ENCODE measurements around the gene SDK1. TPM values are rescaled to one million over a fixed set of nuclear protein-coding genes. Genes with fewer than 3 reads are reported as not detected.

SDK1 gene
- total and polyA plus RNA-seq, 2 donors (not counting 3 experiments of a cell fraction or from before 2014, with no cell fraction given): 1.6 to 3.9 TPM

GRCh38 chr7:4123346-4123745 lies 822.3 kb downstream of the SDK1 start:
- H3K36me3 ChIP-seq (ENCODE audit: control insufficient read depth in 2 of 2, extremely low read depth in 1 of 2, insufficient read depth in 2 of 2, low read length in 2 of 2): no peaks in the 10 kb centered on the region
- H2AFZ ChIP-seq (ENCODE audit: low read depth, low read length): no peak overlapping the region
- no peak overlapping the region for H3K4me3 ChIP-seq (replicated peaks in 1 of 3; ENCODE audit: insufficient read depth in 1 of 3, low read depth in 1 of 3, low read length in 3 of 3)
- H3K9me3 ChIP-seq (replicated peaks; ENCODE audit: control insufficient read depth, insufficient read depth, low read length): no peaks in the 10 kb centered on the region
- no peaks in the 10 kb centered on the region for H3K79me2 ChIP-seq (ENCODE audit: control insufficient read depth, insufficient read depth, low read length)
- H3K27me3 ChIP-seq (ENCODE audit: control insufficient read depth in 2 of 2, insufficient read depth in 2 of 2, low read length in 2 of 2): no peaks in the 10 kb centered on the region
- FAIRE-seq: no peak
- no peak for DNase-seq (ENCODE audit: low read depth, low spot score)
- CTCF ChIA-PET: no interaction called here
- POLR2A ChIA-PET: no interaction called here
- H3K4me2 ChIP-seq (ENCODE audit: insufficient read depth, low read length): no peak overlapping the region
- H3K4me1 ChIP-seq (ENCODE audit: control insufficient read depth, extremely low read depth, insufficient read depth, low read length): no peaks in the 10 kb centered on the region
- no peaks in the 10 kb centered on the region for H4K20me1 ChIP-seq (replicated peaks; ENCODE audit: control insufficient read depth, extremely low read depth, insufficient read depth, low read length)
- no TSS peak for BruUV-seq (replicated peaks)
- H3K9me1 ChIP-seq (replicated peaks; ENCODE audit: control insufficient read depth, extremely low read depth, insufficient read depth, low read length): no peaks in the 10 kb centered on the region
- H3K9ac ChIP-seq (replicated peaks; ENCODE audit: extremely low read depth, insufficient read depth, low read length): no peak overlapping the region
- dilution Hi-C loops (cut with MboI; ENCODE audit: extremely low pct_ligation_motif_present, low sequenced_read_pairs) (no loop called here), intact Hi-C loops (cut with micrococcal nuclease) (no loop called here)
- no peak for TF ChIP-seq CTCF (IDR thresholded peaks at IDR 0.05; ENCODE audit: extremely low read depth in 1 of 2, insufficient read depth in 1 of 2, low read depth in 1 of 2, low read length in 2 of 2)
- TF ChIP-seq POLR2AphosphoS5 (IDR thresholded peaks at IDR 0.05; ENCODE audit: insufficient read depth, low read depth, low read length): no peak
- TF ChIP-seq MYC (IDR thresholded peaks at IDR 0.05; ENCODE audit: low read depth, low read length): no peak
- no peak for TF ChIP-seq POLR2A (IDR thresholded peaks at IDR 0.05; ENCODE audit: low read depth, low read length)
- TF ChIP-seq FOS (IDR thresholded peaks at IDR 0.05; ENCODE audit: borderline replicate concordance, insufficient read depth, low read length): no peak
- no peak for TF ChIP-seq GATA2 (IDR thresholded peaks at IDR 0.05; ENCODE audit: insufficient read depth, insufficient read length, low read depth, low read length)
- TF ChIP-seq JUN (IDR thresholded peaks at IDR 0.05; ENCODE audit: borderline replicate concordance, insufficient read depth, insufficient read length, low read depth): no peak
- TF ChIP-seq EZH2 (IDR thresholded peaks at IDR 0.05; ENCODE audit: borderline replicate concordance, low read depth, low read length, severe bottlenecking): no peak
- TF ChIP-seq MAX (IDR thresholded peaks at IDR 0.05; ENCODE audit: insufficient read depth, insufficient read length): no peak
- no peak overlapping the region for H3K27ac ChIP-seq (ENCODE audit: insufficient read depth, low read depth, low read length)

Data from endothelial cell of umbilical vein (primary cell).